Liver (tissue), 3 donors: ENCODE results near the gene EGFR.

ENCODE experiments used
- ATF3 ChIP-seq: IDR thresholded peaks from 2 replicates; pipeline ENCODE4 v1.6.1; 2016; ENCODE audit warnings: antibody characterized with exemption
- CTCF ChIP-seq: fragments of 150-350 bp; IDR thresholded peaks from 2 replicates; pipeline ENCODE4 v1.5.1; 2017; ENCODE audit warnings: improper control_type of control experiment, low read depth, low read length; ENCODE audit not compliant: missing input control
- EGR1 ChIP-seq, 2 donors: IDR thresholded peaks; 2 replicates each; pipeline ENCODE4 v1.6.1; 2016 to 2018; ENCODE audit warnings: antibody characterized with exemption in 2 of 2, low read depth in 2 of 2
- GABPA ChIP-seq, 2 donors: IDR thresholded peaks in 1 of 2; conservative IDR thresholded peaks in 1 of 2; 2 replicates each; pipeline ENCODE4 v1.6.1; 2016; ENCODE audit warnings: antibody characterized with exemption in 2 of 2, mild to moderate bottlenecking in 1 of 2, moderate library complexity in 1 of 2
- HNF4A ChIP-seq, 2 donors: conservative IDR thresholded peaks; 2 replicates each; pipeline ENCODE4 v1.6.1; 2016; ENCODE audit warnings: antibody characterized with exemption in 2 of 2, mild to moderate bottlenecking in 2 of 2
- HNF4G ChIP-seq: IDR thresholded peaks from 2 replicates; pipeline ENCODE4 v1.6.1; 2016; ENCODE audit warnings: antibody characterized with exemption
- MAX ChIP-seq: IDR thresholded peaks from 2 replicates; pipeline ENCODE4 v1.6.1; 2016; ENCODE audit warnings: antibody characterized with exemption
- RAD21 ChIP-seq, 2 donors: IDR thresholded peaks; 2 replicates each; pipeline ENCODE4 v1.6.1; 2016; ENCODE audit warnings: antibody characterized with exemption in 2 of 2, mild to moderate bottlenecking in 2 of 2
- REST ChIP-seq: IDR thresholded peaks from 2 replicates; pipeline ENCODE4 v1.6.1; 2016; ENCODE audit warnings: antibody characterized with exemption, mild to moderate bottlenecking
- SP1 ChIP-seq: IDR thresholded peaks from 2 replicates; pipeline ENCODE4 v1.6.1; 2018; ENCODE audit warnings: antibody characterized with exemption, mild to moderate bottlenecking
- TAF1 ChIP-seq: conservative IDR thresholded peaks from 2 replicates; pipeline ENCODE4 v1.6.1; 2016; ENCODE audit warnings: antibody characterized with exemption, mild to moderate bottlenecking
- YY1 ChIP-seq: IDR thresholded peaks from 2 replicates; pipeline ENCODE4 v1.6.1; 2016; ENCODE audit warnings: antibody characterized with exemption, mild to moderate bottlenecking
- ZBTB33 ChIP-seq: IDR thresholded peaks from 2 replicates; pipeline ENCODE4 v1.6.1; 2016; ENCODE audit warnings: antibody characterized with exemption
- donor health status: healthy.
- donor health status: healthy.

- TF ChIP-seq CTCF (no peak), ZBTB33 (no peak), RAD21 (IDR thresholded peaks at IDR 0.05) (no peak), SP1 (no peak), ATF3 (no peak), TAF1 (no peak), REST (no peak), EGR1 (IDR thresholded peaks at IDR 0.05; ENCODE audit: low read depth in 2 of 2) (no peak), GABPA (IDR thresholded peaks at IDR 0.05 in 1 of 2, conservative IDR thresholded peaks at IDR 0.05 in 1 of 2) (no peak), MAX (no peak), YY1 (no peak), HNF4A (conservative IDR thresholded peaks at IDR 0.05) (no peak), HNF4G (no peak)
Measured at GRCh38 chr7:55174856-55175255, 156.0 kb downstream of the EGFR start.
